Upper lobe of left lung (tissue), 4 donors: ENCODE results near the gene DNAJC16.

Experiments used
- EP300 ChIP-seq, 4 donors: sonication (generic); formaldehyde crosslinking; IDR thresholded peaks; one replicate each; pipeline ENCODE4 v1.5.1; 2017; ENCODE audit warnings: antibody characterized with exemption in 4 of 4, control low read depth in 2 of 4
- POLR2A ChIP-seq, 4 donors: fragments of 450-650 bp; IDR thresholded peaks; one replicate each; pipeline ENCODE4 v1.5.1; 2016 to 2017; ENCODE audit warnings: antibody characterized with exemption in 4 of 4, mild to moderate bottlenecking in 2 of 4
- POLR2AphosphoS5 ChIP-seq, 2 donors: sonication (generic); formaldehyde crosslinking; IDR thresholded peaks; one replicate each; pipeline ENCODE4 v1.5.1; 2017; ENCODE audit warnings: antibody characterized with exemption in 2 of 2
- TF ChIP-seq, protein P1 (sequence below), 6 experiments: fragments of 450-650 bp in 4 of 6; fragments of 200-600 bp in 2 of 6; sonication (generic) in 2 of 6; IDR thresholded peaks; one replicate each; pipeline ENCODE4 v1.5.1; 2016 to 2019; ENCODE audit warnings: antibody characterized with exemption in 6 of 6

GRCh38 chr1:15493869-15494390 is 32.7 kb upstream of the DNAJC16 start:
- TF ChIP-seq, protein P1, sequence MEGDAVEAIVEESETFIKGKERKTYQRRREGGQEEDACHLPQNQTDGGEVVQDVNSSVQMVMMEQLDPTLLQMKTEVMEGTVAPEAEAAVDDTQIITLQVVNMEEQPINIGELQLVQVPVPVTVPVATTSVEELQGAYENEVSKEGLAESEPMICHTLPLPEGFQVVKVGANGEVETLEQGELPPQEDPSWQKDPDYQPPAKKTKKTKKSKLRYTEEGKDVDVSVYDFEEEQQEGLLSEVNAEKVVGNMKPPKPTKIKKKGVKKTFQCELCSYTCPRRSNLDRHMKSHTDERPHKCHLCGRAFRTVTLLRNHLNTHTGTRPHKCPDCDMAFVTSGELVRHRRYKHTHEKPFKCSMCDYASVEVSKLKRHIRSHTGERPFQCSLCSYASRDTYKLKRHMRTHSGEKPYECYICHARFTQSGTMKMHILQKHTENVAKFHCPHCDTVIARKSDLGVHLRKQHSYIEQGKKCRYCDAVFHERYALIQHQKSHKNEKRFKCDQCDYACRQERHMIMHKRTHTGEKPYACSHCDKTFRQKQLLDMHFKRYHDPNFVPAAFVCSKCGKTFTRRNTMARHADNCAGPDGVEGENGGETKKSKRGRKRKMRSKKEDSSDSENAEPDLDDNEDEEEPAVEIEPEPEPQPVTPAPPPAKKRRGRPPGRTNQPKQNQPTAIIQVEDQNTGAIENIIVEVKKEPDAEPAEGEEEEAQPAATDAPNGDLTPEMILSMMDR (IDR thresholded peaks at IDR 0.05) = no peak
- TF ChIP-seq POLR2AphosphoS5 (IDR thresholded peaks at IDR 0.05) (no peak), POLR2A (IDR thresholded peaks at IDR 0.05) (no peak), EP300 (IDR thresholded peaks at IDR 0.05) (no peak)
